GM12865 (cell line): ENCODE data around the gene LRRC23.
A peak's percentile ranks its signal among the peaks of the same experiment; 100 is the strongest.

Experiments used
- DNase-seq: peaks from one replicate; pipeline ENCODE4 v3.0.0; 2010; ENCODE audit warnings: low read depth
- H3K4me3 ChIP-seq: 2 replicates; pipeline ENCODE4 v1.5.1; 2011; ENCODE audit warnings: mild to moderate bottlenecking, low read depth, low read length, control low read depth
- CTCF ChIP-seq: IDR thresholded peaks from 2 replicates; pipeline ENCODE4 v1.5.1; 2011; ENCODE audit warnings: low read length, control low read depth, low read depth, inconsistent platforms; ENCODE audit not compliant: insufficient read depth; ENCODE audit errors: missing control alignments

The LRRC23 gene

GRCh38 chr12:6921996-6922946 is 17.6 kb downstream of the LRRC23 start:
- no peak for TF ChIP-seq CTCF
- H3K4me3 ChIP-seq, result peak overlapping the region; percentile 5; the same call in 1 of the 2 replicates
- peak; percentile 64 for DNase-seq

GRCh38 chr12:6923003-6923732 is 18.5 kb downstream of the LRRC23 start:
- H3K4me3 ChIP-seq, result no peak overlapping the region
- no peak for DNase-seq
- no peak for TF ChIP-seq CTCF

DNA sequence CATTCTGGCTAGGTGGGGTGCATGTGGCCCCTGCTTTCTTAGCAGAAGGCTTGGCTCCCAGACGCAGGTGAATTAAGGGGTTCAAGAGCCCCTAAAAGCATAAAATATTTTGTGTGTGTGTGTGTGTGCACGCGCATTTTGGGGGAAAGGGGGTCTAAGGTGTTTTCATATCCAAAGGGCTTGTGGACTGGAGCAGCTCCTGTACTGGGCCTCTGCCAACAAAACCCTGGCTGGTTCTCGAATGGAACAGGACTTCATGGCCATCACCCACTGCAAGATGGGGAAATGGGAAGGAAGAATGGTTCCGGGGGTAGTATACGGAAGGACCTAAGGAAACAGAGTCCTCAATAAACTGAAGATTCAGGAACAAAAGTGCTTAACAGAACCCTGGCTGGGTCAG is 19.2 kb downstream of the LRRC23 start:
- TF ChIP-seq CTCF, result no peak
- H3K4me3 ChIP-seq, result no peak overlapping the region
- DNase-seq, result no peak

- H3K4me3 ChIP-seq, result no peak overlapping the region
- no peak for DNase-seq
- TF ChIP-seq CTCF, result no peak
Observed at GRCh38 chr12:6925239-6925539, 20.6 kb downstream of the LRRC23 start.

DNA sequence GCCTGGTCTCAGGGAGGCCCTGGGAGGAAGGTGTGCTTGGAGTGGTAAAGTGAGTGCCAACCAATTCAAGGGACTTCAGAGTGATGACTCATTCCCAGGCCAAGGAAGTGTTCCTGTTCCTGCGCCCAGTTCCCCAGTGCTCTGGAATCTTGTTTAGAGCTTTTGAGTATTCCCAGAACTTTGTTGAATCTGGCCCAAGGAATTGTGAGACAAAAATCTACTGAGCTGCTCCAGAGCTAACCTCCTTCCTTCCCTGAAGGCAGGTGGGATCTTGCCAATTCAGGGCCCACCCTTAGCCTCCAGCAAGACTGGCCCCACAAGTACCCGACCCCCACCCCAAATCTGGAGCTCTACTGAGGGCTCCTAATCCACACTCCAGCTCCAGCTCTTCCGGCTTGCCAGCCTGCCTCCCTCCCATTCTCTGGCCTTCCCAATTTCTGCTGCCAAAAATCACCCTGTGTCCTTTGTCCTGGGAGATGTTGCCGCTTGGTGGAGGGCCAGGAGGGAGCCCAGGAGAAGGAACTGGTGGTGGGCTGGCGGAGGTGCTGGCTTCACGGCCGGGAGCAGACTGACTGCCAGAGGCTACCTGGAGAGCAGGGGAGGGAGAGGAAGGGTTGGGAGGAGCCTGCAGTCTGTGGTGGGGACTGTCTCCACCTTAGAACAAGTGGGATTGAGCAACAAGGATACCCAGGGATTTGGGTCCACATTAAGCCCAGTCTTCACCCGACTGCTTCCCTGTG is 21.1 kb downstream of the LRRC23 start:
- DNase-seq, result no peak
- no peak overlapping the region for H3K4me3 ChIP-seq
- TF ChIP-seq CTCF, result no peak

DNA sequence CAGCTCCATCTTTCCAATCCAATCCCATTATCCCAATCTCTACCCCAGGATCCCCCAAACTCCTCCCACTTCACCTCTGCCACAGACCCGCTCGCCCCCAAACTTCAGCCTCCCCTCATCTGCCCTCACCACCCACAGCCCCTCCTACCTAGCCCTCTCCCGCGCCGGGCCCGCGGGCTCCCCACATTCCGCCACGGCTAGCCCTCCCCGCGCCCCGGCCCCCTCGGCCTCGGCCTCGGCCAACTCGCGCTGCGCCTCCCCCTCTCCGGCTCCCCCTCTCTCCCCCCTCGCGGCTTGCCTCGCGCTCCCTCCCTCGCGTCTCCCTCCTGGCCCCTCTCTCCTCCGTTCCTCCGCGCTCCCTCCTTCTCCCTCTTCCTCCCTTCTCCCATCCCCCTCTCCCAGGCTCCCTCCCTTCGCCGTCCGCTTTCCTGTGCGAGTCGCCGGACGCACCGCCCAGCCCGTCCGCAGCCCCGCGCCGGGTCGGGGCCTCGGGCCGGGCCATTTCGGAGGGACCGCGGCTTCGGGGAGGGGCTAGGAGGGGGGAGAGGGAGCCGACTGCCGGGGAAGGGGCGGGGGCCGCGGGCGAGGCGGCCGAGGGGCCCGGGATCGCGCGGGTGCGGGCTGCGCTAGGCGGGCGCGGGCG is 22.9 kb downstream of the LRRC23 start, which contains the start of gene ATN1:
Gene ATN1, plus strand, starts transcription at position 581 of the 643 bp plus-strand sequence. CDS start 6,043 bp downstream, outside the sequence.
- no peak for TF ChIP-seq CTCF
- no peak for DNase-seq
- peak within 1 kb of the TSS; percentile 75 for H3K4me3 ChIP-seq
